ENCODE results near the gene PDE4C.

The PDE4C gene

DNA sequence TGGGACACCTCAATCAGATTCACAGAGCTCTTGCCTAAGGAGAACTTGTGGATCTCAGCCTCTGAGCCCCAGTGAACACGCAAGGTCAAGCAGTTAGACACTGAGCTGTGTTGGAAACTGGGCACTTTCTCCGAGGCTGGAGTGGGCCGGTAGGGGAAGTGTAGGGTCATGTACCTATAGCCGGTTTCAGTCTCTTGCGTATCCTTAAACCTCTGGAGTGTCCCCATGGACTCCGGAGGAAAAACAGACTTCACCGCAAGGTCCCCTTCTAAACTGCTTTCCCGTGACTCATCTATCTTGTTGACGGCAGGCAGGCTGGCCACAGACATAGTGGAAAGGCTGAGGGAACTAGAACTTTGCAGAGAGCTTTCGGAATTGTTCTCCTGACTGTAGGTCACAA is 36.7 kb upstream of the PDE4C start:
- Histone ChIP-seq H3K27me3 (ENCODE audit: control insufficient read depth, insufficient read depth, low read length) (no peaks in the 10 kb centered on the region), H3K36me3 (ENCODE audit: control insufficient read depth, insufficient read depth, low read length) (no peaks in the 10 kb centered on the region), H3K4me2 (ENCODE audit: low read length) (no peak overlapping the region), H3K4me3 (ENCODE audit: low read depth, low read length) (no peak overlapping the region), H3K4me1 (peaks cover 20% of the 10 kb centered on the region), H3K9me3 (ENCODE audit: control insufficient read depth, low read length) (no peaks in the 10 kb centered on the region), H3K79me2 (no peaks in the 10 kb centered on the region), H3K9ac (no peak overlapping the region), H2AFZ (no peak overlapping the region), H3K27ac (no peak overlapping the region)
- TF ChIP-seq, protein P1, sequence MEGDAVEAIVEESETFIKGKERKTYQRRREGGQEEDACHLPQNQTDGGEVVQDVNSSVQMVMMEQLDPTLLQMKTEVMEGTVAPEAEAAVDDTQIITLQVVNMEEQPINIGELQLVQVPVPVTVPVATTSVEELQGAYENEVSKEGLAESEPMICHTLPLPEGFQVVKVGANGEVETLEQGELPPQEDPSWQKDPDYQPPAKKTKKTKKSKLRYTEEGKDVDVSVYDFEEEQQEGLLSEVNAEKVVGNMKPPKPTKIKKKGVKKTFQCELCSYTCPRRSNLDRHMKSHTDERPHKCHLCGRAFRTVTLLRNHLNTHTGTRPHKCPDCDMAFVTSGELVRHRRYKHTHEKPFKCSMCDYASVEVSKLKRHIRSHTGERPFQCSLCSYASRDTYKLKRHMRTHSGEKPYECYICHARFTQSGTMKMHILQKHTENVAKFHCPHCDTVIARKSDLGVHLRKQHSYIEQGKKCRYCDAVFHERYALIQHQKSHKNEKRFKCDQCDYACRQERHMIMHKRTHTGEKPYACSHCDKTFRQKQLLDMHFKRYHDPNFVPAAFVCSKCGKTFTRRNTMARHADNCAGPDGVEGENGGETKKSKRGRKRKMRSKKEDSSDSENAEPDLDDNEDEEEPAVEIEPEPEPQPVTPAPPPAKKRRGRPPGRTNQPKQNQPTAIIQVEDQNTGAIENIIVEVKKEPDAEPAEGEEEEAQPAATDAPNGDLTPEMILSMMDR (IDR thresholded peaks at IDR 0.05): no peak

DNA sequence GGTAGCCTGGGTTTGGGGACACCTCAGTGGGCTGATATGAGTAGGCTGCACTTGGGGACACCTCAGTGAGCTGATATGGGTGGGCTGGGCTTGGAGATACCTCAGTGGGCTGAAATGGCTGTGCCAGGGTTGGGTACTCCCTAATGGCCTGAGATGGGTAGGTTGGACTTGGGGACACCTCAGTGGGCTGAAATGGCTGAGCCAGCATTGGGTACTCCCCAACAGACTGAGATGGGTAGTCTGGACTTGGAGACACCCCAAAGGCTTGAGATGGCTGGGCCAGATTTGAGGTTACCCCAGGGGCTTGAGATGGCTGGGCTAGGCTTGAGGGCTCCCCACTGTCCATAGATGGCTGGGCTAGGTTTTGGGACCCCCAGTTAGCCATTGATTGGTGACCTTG is 35.9 kb upstream of the PDE4C start:
- no peaks in the 10 kb centered on the region for H3K9me3 ChIP-seq (ENCODE audit: control insufficient read depth, low read length)
- H3K9ac ChIP-seq: no peak overlapping the region
- H3K36me3 ChIP-seq (ENCODE audit: control insufficient read depth, insufficient read depth, low read length): no peaks in the 10 kb centered on the region
- H2AFZ ChIP-seq: no peak overlapping the region
- TF ChIP-seq, protein P1 (IDR thresholded peaks at IDR 0.05): no peak
- peaks cover 20% of the 10 kb centered on the region for H3K4me1 ChIP-seq
- H3K79me2 ChIP-seq: no peaks in the 10 kb centered on the region
- no peak overlapping the region for H3K27ac ChIP-seq
- no peak overlapping the region for H3K4me3 ChIP-seq (ENCODE audit: low read depth, low read length)
- H3K27me3 ChIP-seq (ENCODE audit: control insufficient read depth, insufficient read depth, low read length): no peaks in the 10 kb centered on the region
- no peak overlapping the region for H3K4me2 ChIP-seq (ENCODE audit: low read length)

DNA sequence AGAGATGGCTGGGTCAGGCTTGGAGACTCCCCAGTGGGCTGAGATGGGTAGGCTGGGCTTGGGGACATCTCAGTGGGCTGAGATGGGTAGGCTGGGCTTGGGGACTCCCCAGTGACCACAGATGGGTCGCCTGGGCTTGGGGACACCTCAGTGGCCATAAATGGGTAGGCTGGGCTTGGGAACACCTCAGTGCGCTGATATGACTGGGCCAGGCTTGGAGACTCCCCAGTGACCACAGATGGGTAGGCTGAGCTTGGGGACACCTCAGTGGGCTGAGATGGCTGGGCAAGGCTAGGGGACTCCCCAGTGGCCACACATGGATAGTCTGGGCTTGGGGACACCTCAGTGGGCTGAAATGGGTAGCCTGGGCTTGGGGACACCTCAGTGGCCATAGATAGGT is 35.2 kb upstream of the PDE4C start:
- Histone ChIP-seq H3K9me3 (ENCODE audit: control insufficient read depth, low read length) (no peaks in the 10 kb centered on the region), H3K36me3 (ENCODE audit: control insufficient read depth, insufficient read depth, low read length) (no peaks in the 10 kb centered on the region), H3K4me3 (ENCODE audit: low read depth, low read length) (no peak overlapping the region), H3K9ac (no peak overlapping the region), H3K79me2 (no peaks in the 10 kb centered on the region), H3K4me1 (peaks cover 20% of the 10 kb centered on the region), H2AFZ (no peak overlapping the region), H3K27me3 (ENCODE audit: control insufficient read depth, insufficient read depth, low read length) (no peaks in the 10 kb centered on the region), H3K4me2 (ENCODE audit: low read length) (no peak overlapping the region), H3K27ac (no peak overlapping the region)
- TF ChIP-seq, protein P1 (IDR thresholded peaks at IDR 0.05): no peak

DNA sequence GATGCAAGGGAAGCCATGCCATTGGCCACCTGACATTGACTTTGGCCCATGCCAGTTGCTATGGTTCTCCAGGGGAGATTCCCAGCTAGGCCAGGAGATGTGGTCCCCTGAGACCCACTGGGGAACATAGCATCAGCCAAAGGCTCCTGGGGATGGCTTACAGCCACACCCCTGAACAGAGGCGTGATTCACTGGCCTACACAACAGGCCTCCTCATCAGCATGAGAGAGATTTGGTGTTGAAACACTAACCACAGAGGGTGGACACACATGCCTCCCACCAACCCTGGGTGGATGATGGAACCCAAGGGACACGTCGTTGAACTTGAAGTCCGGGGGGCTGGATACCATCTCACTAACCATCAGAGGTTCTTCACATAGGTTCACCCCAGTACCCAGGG is 33.7 kb upstream of the PDE4C start:
- H3K4me1 ChIP-seq: peaks cover 15% of the 10 kb centered on the region
- H3K4me3 ChIP-seq (ENCODE audit: low read depth, low read length): no peak overlapping the region
- H2AFZ ChIP-seq: no peak overlapping the region
- no peak overlapping the region for H3K27ac ChIP-seq
- no peak overlapping the region for H3K9ac ChIP-seq
- H3K79me2 ChIP-seq: no peaks in the 10 kb centered on the region
- TF ChIP-seq, protein P1 (IDR thresholded peaks at IDR 0.05): no peak
- no peaks in the 10 kb centered on the region for H3K9me3 ChIP-seq (ENCODE audit: control insufficient read depth, low read length)
- H3K27me3 ChIP-seq (ENCODE audit: control insufficient read depth, insufficient read depth, low read length): no peaks in the 10 kb centered on the region
- no peaks in the 10 kb centered on the region for H3K36me3 ChIP-seq (ENCODE audit: control insufficient read depth, insufficient read depth, low read length)
- H3K4me2 ChIP-seq (ENCODE audit: low read length): no peak overlapping the region

Data from parathyroid adenoma (tissue), 2 donors.